ENCODE data around the gene ABLIM2.

The ABLIM2 gene

GRCh38 chr4:8080754-8081065 is 77.9 kb downstream of the ABLIM2 start:
- ATAC-seq = no peak
- TF ChIP-seq TSHZ2 (CRISPR knock-in tag; IDR thresholded peaks at IDR 0.05) = no peak
- TF ChIP-seq ESRRG (CRISPR knock-in tag; IDR thresholded peaks at IDR 0.05) = no peak
- no peak for TF ChIP-seq POU6F1 (CRISPR knock-in tag; IDR thresholded peaks at IDR 0.05; ENCODE audit: borderline replicate concordance, low read depth)
- no peak for TF ChIP-seq GLIS3 (CRISPR knock-in tag; IDR thresholded peaks at IDR 0.05)
- no peak for TF ChIP-seq ISL1 (CRISPR knock-in tag; IDR thresholded peaks at IDR 0.05)
- TF ChIP-seq ZNF70 (CRISPR knock-in tag; IDR thresholded peaks at IDR 0.05) = no peak
- no peak for TF ChIP-seq BACH2 (CRISPR knock-in tag; IDR thresholded peaks at IDR 0.05; ENCODE audit: borderline replicate concordance)
- TF ChIP-seq TCF4 (CRISPR knock-in tag; IDR thresholded peaks at IDR 0.05; ENCODE audit: borderline replicate concordance) = no peak
- TF ChIP-seq ZNF8 (CRISPR knock-in tag; IDR thresholded peaks at IDR 0.05) = no peak
- TF ChIP-seq ARNTL (CRISPR knock-in tag; IDR thresholded peaks at IDR 0.05; ENCODE audit: borderline replicate concordance, low read depth) = no peak
- no peak for TF ChIP-seq CSDC2 (CRISPR knock-in tag; IDR thresholded peaks at IDR 0.05)
- no peak for TF ChIP-seq ZFP3 (CRISPR knock-in tag; IDR thresholded peaks at IDR 0.05)
- no peak for TF ChIP-seq CREB5 (CRISPR knock-in tag; IDR thresholded peaks at IDR 0.05; ENCODE audit: low read depth)
- no peak for TF ChIP-seq ZC3H10 (CRISPR knock-in tag; IDR thresholded peaks at IDR 0.05)
- TF ChIP-seq SNAI2 (CRISPR knock-in tag; IDR thresholded peaks at IDR 0.05) = no peak
- no peak for TF ChIP-seq ZFP30 (CRISPR knock-in tag; IDR thresholded peaks at IDR 0.05)
- TF ChIP-seq OSR1 (CRISPR knock-in tag; IDR thresholded peaks at IDR 0.05) = no peak
- TF ChIP-seq TOX (CRISPR knock-in tag; IDR thresholded peaks at IDR 0.05; ENCODE audit: borderline replicate concordance) = no peak

- no peak for ATAC-seq
- TF ChIP-seq ISL1 (CRISPR knock-in tag; IDR thresholded peaks at IDR 0.05) (no peak), PPARA (CRISPR knock-in tag; IDR thresholded peaks at IDR 0.05; ENCODE audit: borderline replicate concordance) (no peak), ZFP3 (CRISPR knock-in tag; IDR thresholded peaks at IDR 0.05) (no peak), ZC3H10 (CRISPR knock-in tag; IDR thresholded peaks at IDR 0.05) (no peak), PATZ1 (CRISPR knock-in tag; IDR thresholded peaks at IDR 0.05; ENCODE audit: borderline replicate concordance) (no peak), TCF4 (CRISPR knock-in tag; IDR thresholded peaks at IDR 0.05; ENCODE audit: borderline replicate concordance) (no peak), TOX (CRISPR knock-in tag; IDR thresholded peaks at IDR 0.05; ENCODE audit: borderline replicate concordance) (no peak), POU6F1 (CRISPR knock-in tag; IDR thresholded peaks at IDR 0.05; ENCODE audit: borderline replicate concordance, low read depth) (no peak), CSDC2 (CRISPR knock-in tag; IDR thresholded peaks at IDR 0.05) (no peak), RARB (CRISPR knock-in tag; IDR thresholded peaks at IDR 0.05) (no peak), ZNF565 (CRISPR knock-in tag; conservative IDR thresholded peaks at IDR 0.05; ENCODE audit: low read depth) (no peak), ESRRG (CRISPR knock-in tag; IDR thresholded peaks at IDR 0.05) (no peak), TSHZ2 (CRISPR knock-in tag; IDR thresholded peaks at IDR 0.05) (no peak), ZNF8 (CRISPR knock-in tag; IDR thresholded peaks at IDR 0.05) (no peak), CREB5 (CRISPR knock-in tag; IDR thresholded peaks at IDR 0.05; ENCODE audit: low read depth) (no peak), GLIS3 (CRISPR knock-in tag; IDR thresholded peaks at IDR 0.05) (no peak)
Observed at GRCh38 chr4:8079916-8080753, 78.5 kb downstream of the ABLIM2 start.

Data from SK-N-SH treated with all-trans-retinoic acid at 6 μM for 48 hours (cell line).